ENCODE data around the gene BCO2.

BCO2 gene

GRCh38 chr11:112249871-112250610, 74.7 kb downstream of the BCO2 start:
- no peak for DNase-seq (ENCODE audit: low read depth)

- no peak for DNase-seq (ENCODE audit: low read depth)
Measured at GRCh38 chr11:112253605-112254242, 78.4 kb downstream of the BCO2 start.

GRCh38 chr11:112255067-112255720, 79.9 kb downstream of the BCO2 start:
- DNase-seq (ENCODE audit: low read depth) = no peak

- no peak for DNase-seq (ENCODE audit: low read depth)
Measured at GRCh38 chr11:112260490-112260889, 85.2 kb downstream of the BCO2 start, which contains the start of gene PLET1. PLET1 (minus strand) TSS chr11:112260860; CDS start chr11:112260589, 271 bp downstream.

GRCh38 chr11:112265659-112266409, 90.5 kb downstream of the BCO2 start:
- DNase-seq (ENCODE audit: low read depth) = peak; percentile 38

- no peak for DNase-seq (ENCODE audit: low read depth)
Measured at GRCh38 chr11:112266410-112266778, 91.1 kb downstream of the BCO2 start.

GRCh38 chr11:112267188-112267591, 91.9 kb downstream of the BCO2 start:
- DNase-seq (ENCODE audit: low read depth) = no peak

GRCh38 chr11:112268406-112268805, 93.1 kb downstream of the BCO2 start:
- no peak for DNase-seq (ENCODE audit: low read depth)

Measured in GM04503 (cell line).